SIG-M5 treated with dmso at 0.1 percent for 504 hours (cell line): ENCODE data around the gene PKP1.

Source experiments
- DNase-seq: peaks from one replicate; lab custom pipeline; 2025; ENCODE audit not compliant: unreplicated experiment; lab: John Stamatoyannopoulos, UW

The PKP1 gene

GRCh38 chr1:201361652-201362504 lies 78.6 kb downstream of the PKP1 start:
- DNase-seq: peak; percentile 21

- no peak for DNase-seq
These were observed 79.6 kb downstream of the PKP1 start for GRCh38 chr1:201362906-201363305.

GRCh38 chr1:201363467-201363866 lies 80.2 kb downstream of the PKP1 start:
- no peak for DNase-seq

- no peak for DNase-seq
These were observed 81.5 kb downstream of the PKP1 start for GRCh38 chr1:201364808-201365105.

GRCh38 chr1:201365251-201365650 lies 81.9 kb downstream of the PKP1 start:
- no peak for DNase-seq

- DNase-seq: no peak
These were observed 83.4 kb downstream of the PKP1 start for GRCh38 chr1:201366696-201367095.

GRCh38 chr1:201369209-201369608 lies 85.9 kb downstream of the PKP1 start:
- DNase-seq: no peak

- DNase-seq: no peak
These were observed 87.2 kb downstream of the PKP1 start for GRCh38 chr1:201370500-201370899.

GRCh38 chr1:201371276-201371675 lies 88.0 kb downstream of the PKP1 start:
- no peak for DNase-seq

GRCh38 chr1:201371792-201372191 lies 88.5 kb downstream of the PKP1 start:
- DNase-seq: no peak

- no peak for DNase-seq
These were observed 91.1 kb downstream of the PKP1 start for GRCh38 chr1:201374364-201374763.

GRCh38 chr1:201375169-201375568 lies 91.9 kb downstream of the PKP1 start:
- no peak for DNase-seq

GRCh38 chr1:201376107-201376463 lies 92.8 kb downstream of the PKP1 start:
- DNase-seq: no peak

- no peak for DNase-seq
These were observed 93.4 kb downstream of the PKP1 start for GRCh38 chr1:201376464-201377374.

GRCh38 chr1:201377611-201378092 lies 94.3 kb downstream of the PKP1 start, which contains the start of gene TNNT2:
TNNT2 (minus strand) TSS chr1:201377680; CDS start chr1:201373254, 4,426 bp downstream.
- DNase-seq: no peak

GRCh38 chr1:201378804-201379203 lies 95.5 kb downstream of the PKP1 start:
- no peak for DNase-seq

GRCh38 chr1:201379733-201380242 lies 96.5 kb downstream of the PKP1 start:
- no peak for DNase-seq

GRCh38 chr1:201381130-201381529 lies 97.8 kb downstream of the PKP1 start:
- DNase-seq: peak; percentile 63
